Occipital lobe (tissue), 2 donors: ENCODE data around the gene SYT9. TPM values are rescaled to one million over a fixed set of nuclear protein-coding genes. Genes with fewer than 3 reads are reported as not detected.

Experiments used
- DNase-seq: peaks from one replicate; lab custom pipeline; 2025; lab: John Stamatoyannopoulos, UW
- total RNA-seq: library from RNA; depleted of rRNA; stranded (reverse); fragments of >200 nt; gene quantifications from one replicate; pipeline ENCODE4 v1.2.3, GENCODE V29; 2014

SYT9 gene
- total RNA-seq, 1 donor from 2014 or later = 4.7 TPM

- DNase-seq = no peak
These were observed 89.8 kb downstream of the SYT9 start for GRCh38 chr11:7341551-7341950.

GRCh38 chr11:7347611-7348431 is 96.1 kb downstream of the SYT9 start:
- DNase-seq = no peak

GRCh38 chr11:7348432-7349304 is 97.0 kb downstream of the SYT9 start:
- no peak for DNase-seq

- no peak for DNase-seq
These were observed 99.5 kb downstream of the SYT9 start for GRCh38 chr11:7351228-7351627.

- DNase-seq = no peak
These were observed 101.4 kb downstream of the SYT9 start for GRCh38 chr11:7353100-7353499.

- no peak for DNase-seq
These were observed 113.0 kb downstream of the SYT9 start for GRCh38 chr11:7364660-7365059.

GRCh38 chr11:7367803-7368202 is 116.1 kb downstream of the SYT9 start:
- DNase-seq = no peak

GRCh38 chr11:7376386-7376785 is 124.7 kb downstream of the SYT9 start:
- no peak for DNase-seq

GRCh38 chr11:7381937-7382336 is 130.2 kb downstream of the SYT9 start:
- no peak for DNase-seq

- DNase-seq = no peak
These were observed 131.7 kb downstream of the SYT9 start for GRCh38 chr11:7383406-7383805.

GRCh38 chr11:7384691-7385090 is 133.0 kb downstream of the SYT9 start:
- DNase-seq = no peak

GRCh38 chr11:7385532-7385931 is 133.8 kb downstream of the SYT9 start:
- no peak for DNase-seq

GRCh38 chr11:7413961-7414915 is 162.5 kb downstream of the SYT9 start:
- DNase-seq = no peak

GRCh38 chr11:7414973-7415817 is 163.5 kb downstream of the SYT9 start:
- no peak for DNase-seq

- no peak for DNase-seq
These were observed 164.4 kb downstream of the SYT9 start for GRCh38 chr11:7416080-7416479.

GRCh38 chr11:7417328-7417727 is 165.6 kb downstream of the SYT9 start:
- no peak for DNase-seq

GRCh38 chr11:7418061-7418460 is 166.4 kb downstream of the SYT9 start:
- no peak for DNase-seq

- DNase-seq = no peak
These were observed 167.2 kb downstream of the SYT9 start for GRCh38 chr11:7418906-7419305.

GRCh38 chr11:7421136-7421535 is 169.4 kb downstream of the SYT9 start:
- no peak for DNase-seq

GRCh38 chr11:7422544-7423331 is 171.0 kb downstream of the SYT9 start:
- no peak for DNase-seq
